ENCODE measurements around the gene SMIM11.
"Not testable (repeated sequence)": the region's sequence is repeated elsewhere in the genome, so short reads cannot be mapped to it uniquely, and the experiment has no call there.

GRCh38 chr21:34417448-34418077, 42.3 kb downstream of the SMIM11 start:
- not testable (repeated sequence) for TF ChIP-seq EZH2 (IDR thresholded peaks at IDR 0.05; ENCODE audit: insufficient read depth, poor library complexity, severe bottlenecking); EZH2phosphoT487 (IDR thresholded peaks at IDR 0.05; ENCODE audit: insufficient read depth, low read depth)

Data from GM23248 (cell line).